NB4 (cell line): ENCODE results near the gene ZFYVE21.

Experiments used
- DNase-seq: peaks from one replicate; pipeline ENCODE4 v3.0.0; 2010; ENCODE audit warnings: low read depth
- H3K4me3 ChIP-seq: one replicate; pipeline ENCODE4 v1.5.1; 2011; ENCODE audit warnings: mild to moderate bottlenecking, low read depth, low read length, moderate library complexity
- MYC ChIP-seq: IDR thresholded peaks from 2 replicates; pipeline ENCODE4 v1.6.1; 2011; ENCODE audit warnings: low read depth, low read length
- POLR2A ChIP-seq: IDR thresholded peaks from 2 replicates; pipeline ENCODE4 v1.6.1; 2011; ENCODE audit warnings: mild to moderate bottlenecking; ENCODE audit not compliant: insufficient read length; ENCODE audit errors: extremely low read depth
- TF ChIP-seq, protein P1 (sequence below): IDR thresholded peaks from one replicate; pipeline ENCODE4 v1.5.1; 2012; ENCODE audit warnings: low read depth, low read length
- TF ChIP-seq, protein P2 (sequence below): IDR thresholded peaks from 2 replicates; pipeline ENCODE4 v1.6.1; 2011; ENCODE audit warnings: low read depth, low read length

Gene ZFYVE21

DNA sequence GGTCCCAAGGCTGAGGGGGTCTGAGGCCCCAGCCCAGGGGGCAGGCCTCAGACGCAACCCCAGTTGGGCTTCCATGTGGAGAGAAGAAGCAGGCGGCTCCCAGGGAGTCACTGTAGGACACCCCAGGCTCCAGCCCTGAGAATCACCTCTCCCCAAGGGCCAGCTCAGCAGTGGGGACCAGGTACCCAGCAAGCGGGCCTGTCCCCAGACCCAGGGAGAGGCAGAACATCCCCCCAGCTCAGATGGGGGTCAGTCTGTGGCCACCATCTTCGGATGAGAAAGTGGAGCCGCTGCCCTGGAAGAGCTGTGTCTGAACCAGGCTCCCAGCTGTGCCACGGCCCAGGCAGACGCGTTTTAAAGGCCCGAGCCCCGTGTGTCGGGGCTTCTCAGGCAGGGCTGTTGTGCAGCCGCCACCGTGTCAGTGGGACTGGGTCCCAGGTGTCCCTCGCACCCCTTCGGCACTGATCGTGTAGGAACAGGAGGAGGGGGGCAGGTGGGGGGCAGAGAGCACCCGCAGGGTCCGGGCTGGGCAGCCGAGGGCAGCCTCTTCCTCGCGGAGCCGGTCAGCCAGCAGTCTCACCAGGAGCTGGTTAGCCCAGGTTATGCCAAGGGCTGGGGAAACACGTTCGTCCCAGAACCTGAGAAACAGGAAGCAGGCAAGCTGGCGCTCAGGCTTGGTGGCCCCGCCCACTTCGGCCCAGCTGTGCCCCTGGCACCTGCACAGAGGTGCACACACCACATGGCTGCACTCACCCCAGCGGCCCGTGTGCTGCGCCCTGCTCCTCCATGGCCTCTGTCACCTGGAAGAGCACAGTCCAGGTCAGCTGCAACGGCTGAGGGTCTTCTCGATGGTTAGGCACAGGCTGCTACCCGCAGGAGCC lies 17.0 kb upstream of the ZFYVE21 start:
- H3K4me3 ChIP-seq = no peak overlapping the region
- TF ChIP-seq, protein P1, sequence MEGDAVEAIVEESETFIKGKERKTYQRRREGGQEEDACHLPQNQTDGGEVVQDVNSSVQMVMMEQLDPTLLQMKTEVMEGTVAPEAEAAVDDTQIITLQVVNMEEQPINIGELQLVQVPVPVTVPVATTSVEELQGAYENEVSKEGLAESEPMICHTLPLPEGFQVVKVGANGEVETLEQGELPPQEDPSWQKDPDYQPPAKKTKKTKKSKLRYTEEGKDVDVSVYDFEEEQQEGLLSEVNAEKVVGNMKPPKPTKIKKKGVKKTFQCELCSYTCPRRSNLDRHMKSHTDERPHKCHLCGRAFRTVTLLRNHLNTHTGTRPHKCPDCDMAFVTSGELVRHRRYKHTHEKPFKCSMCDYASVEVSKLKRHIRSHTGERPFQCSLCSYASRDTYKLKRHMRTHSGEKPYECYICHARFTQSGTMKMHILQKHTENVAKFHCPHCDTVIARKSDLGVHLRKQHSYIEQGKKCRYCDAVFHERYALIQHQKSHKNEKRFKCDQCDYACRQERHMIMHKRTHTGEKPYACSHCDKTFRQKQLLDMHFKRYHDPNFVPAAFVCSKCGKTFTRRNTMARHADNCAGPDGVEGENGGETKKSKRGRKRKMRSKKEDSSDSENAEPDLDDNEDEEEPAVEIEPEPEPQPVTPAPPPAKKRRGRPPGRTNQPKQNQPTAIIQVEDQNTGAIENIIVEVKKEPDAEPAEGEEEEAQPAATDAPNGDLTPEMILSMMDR = no peak
- no peak for TF ChIP-seq MYC
- TF ChIP-seq, protein P2, sequence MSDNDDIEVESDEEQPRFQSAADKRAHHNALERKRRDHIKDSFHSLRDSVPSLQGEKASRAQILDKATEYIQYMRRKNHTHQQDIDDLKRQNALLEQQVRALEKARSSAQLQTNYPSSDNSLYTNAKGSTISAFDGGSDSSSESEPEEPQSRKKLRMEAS = no peak
- TF ChIP-seq POLR2A = no peak
- no peak for DNase-seq

DNA sequence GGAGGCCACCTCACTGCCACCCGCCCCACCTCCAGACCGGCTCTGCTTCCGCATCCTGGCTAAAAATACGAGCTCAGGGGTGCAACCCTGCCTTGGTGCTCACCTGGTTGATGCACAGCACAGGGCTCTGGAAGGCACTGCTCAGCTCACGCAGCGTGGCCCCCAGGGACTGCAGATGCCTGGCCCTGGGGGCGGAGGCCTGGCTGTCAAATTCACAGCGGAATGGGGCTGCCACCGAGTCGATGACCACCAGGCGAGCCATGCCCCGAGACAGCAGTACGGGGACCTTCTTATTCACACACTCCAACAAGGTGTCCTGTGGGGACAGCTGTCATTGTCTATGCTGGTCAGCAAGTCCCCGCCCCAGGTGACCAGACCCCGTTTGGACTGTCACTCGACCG lies 16.3 kb upstream of the ZFYVE21 start:
- H3K4me3 ChIP-seq = no peak overlapping the region
- TF ChIP-seq, protein P1 = no peak
- TF ChIP-seq, protein P2 = no peak
- TF ChIP-seq POLR2A (no peak), MYC (no peak)
- no peak for DNase-seq

DNA sequence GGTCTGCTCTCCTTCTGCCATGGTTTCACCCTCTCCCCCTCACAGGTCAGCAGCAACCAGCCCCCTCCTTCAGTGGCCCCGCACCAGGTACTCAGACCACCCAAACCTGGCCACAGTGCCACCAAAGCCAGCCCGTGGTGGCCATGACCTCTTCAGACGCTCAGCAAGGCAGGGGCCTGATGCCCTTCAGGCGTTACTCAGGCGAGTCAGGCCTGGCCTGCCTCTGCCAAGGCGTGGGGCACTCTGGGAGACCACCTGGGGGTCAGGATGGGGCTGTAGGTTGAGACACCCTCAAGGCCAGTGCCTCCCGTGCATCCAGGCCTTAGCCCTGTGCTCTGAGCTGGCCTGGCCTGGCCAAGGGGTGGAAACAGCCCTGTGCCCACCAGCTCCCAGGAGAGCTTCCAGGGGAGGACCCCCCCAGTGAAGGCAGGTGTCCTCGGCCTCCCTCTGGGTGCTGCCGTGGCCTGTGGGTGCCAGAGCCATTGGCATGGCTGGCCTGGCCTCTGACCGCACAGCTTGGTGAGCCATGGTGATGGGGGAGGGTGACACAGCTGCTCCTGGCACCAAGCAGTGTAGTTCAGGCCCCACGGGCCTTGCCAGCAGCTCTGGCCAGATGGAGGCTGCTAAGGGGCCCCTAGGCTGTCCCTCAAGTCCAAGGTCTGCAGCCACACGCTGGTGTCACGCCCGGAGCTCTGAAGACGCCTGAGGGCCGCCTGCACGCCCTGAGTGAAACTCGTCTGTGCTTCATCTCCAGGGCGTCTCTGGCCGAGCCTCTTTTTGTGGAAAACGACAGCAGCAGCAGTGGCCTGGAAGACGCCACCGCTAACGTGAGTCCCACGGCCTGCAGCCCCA lies 15.5 kb upstream of the ZFYVE21 start:
- TF ChIP-seq, protein P2 = no peak
- TF ChIP-seq POLR2A = no peak
- TF ChIP-seq, protein P1 = no peak
- TF ChIP-seq MYC = no peak
- DNase-seq = no peak
- no peak overlapping the region for H3K4me3 ChIP-seq

DNA sequence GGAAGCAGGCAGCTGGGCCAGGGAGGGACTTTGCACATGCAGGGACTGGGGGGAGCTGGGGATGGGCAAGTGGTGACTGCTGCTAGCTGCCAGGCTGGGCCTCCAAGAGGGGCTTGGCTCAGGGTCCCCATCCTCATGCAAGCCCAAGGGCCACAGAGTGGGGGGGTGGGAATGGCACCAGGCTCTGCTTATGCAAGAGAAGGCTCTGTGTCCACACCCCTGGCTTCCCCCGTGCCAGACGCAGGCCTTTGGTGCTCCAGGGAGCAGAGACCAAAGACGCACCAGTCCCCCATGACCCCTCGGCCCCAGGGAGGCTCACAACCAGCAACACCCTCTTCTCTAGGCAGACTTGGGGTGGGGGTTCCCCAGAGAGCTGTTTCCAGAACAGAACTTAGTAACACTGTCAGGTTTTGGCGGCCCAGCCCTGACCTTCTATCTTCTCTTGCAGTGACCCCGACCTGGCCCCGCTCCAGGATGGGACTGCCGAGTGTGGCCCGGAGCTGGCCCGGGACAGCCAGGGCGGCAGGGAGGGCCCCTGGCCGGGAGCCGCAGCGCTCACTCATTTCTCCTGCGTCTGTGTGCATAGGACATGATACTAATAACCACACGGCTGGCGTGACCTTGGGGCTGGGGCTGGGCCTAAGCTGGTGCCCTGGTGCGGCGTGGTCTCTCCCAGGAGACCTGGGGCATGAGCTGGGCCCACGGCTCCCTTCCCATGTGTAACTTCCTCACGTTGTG lies 14.7 kb upstream of the ZFYVE21 start:
- no peak overlapping the region for H3K4me3 ChIP-seq
- no peak for DNase-seq
- TF ChIP-seq, protein P2 = no peak
- TF ChIP-seq MYC (no peak), POLR2A (no peak)
- TF ChIP-seq, protein P1 = no peak

DNA sequence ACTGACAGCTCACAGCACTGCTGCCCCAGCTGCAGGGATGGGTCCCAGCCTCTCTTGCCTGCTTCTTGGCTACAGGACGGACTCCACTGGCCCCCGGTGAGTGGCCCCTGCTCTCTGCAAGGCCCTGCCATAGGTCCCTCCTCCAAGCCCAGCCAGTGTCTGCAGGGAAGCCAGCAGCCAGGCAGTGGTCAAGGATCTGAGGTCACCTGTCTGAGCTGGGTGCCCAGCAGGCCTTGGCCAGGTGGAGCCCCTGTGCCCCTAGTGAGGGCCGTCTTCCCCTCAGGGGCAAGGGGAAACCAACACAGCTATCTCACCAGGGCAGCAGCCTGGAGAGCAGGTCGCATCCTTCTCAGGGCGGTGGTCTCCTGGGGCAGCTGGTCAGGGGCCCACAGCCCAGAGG lies 13.5 kb upstream of the ZFYVE21 start:
- no peak overlapping the region for H3K4me3 ChIP-seq
- DNase-seq = no peak
- TF ChIP-seq, protein P1 = no peak
- TF ChIP-seq, protein P2 = no peak
- TF ChIP-seq POLR2A (no peak), MYC (no peak)
